ENCODE data around the gene TRIM21.
A peak's percentile ranks its signal among the peaks of the same experiment; 100 is the strongest.
"Not testable (repeated sequence)": the region's sequence is repeated elsewhere in the genome, so short reads cannot be mapped to it uniquely, and the experiment has no call there.

TRIM21 gene

DNA sequence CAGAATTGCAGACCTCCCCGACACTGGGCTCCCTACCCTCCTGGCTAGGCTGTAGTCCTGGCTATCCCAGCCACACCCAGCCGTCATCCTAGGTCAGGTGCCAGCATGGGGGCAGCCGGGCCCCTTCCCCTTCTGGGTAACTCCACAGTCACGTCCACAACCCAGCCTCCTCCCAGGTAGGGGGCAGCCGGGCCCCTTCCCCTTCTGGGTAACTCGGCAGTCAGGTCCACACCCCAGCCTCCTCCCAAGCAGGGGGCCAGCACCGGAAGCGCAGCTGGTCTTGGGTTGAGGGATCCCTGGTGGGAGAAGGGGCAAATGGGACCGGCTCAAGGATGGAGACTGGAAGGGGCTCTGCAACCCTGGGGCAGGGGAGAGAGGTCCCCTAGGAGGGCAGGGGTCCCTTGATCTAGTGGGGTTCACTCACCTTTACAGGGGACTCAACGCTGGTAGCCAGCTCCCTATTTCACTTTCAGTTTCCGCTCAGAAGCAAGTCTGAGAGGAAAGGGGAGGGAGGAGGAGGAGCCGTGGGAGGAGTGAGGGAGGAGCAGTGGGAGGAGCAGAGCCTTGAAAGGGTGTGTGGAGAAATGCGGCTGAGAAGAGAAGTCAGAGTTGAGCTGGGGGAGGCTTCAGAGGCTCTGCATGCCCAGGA, at the start of gene TRIM21:
TSS of gene TRIM21 (minus strand) at position 494 of the 649 bp plus-strand sequence. CDS start 3,293 bp downstream, outside the sequence.
- Mint-ChIP-seq H3K27me3 (no peaks in the 10 kb centered on the region), H3K4me3 (peak within 1 kb of the TSS; percentile 91), H3K36me3 (ENCODE audit: low read depth) (peaks cover 44% of the 10 kb centered on the region), H3K4me1 (ENCODE audit: low read depth) (peaks cover 49% of the 10 kb centered on the region), H3K9me3 (peaks cover 19% of the 10 kb centered on the region), H3K27ac (peak within 1 kb of the TSS; percentile 95)
- intact Hi-C loops (cut with micrococcal nuclease): loop anchor here (2.0 to 5.0 kb wide), 3 partner anchors 61 to 206 kb away; no protein-coding TSS in a partner anchor

- Mint-ChIP-seq H3K27me3 (no peaks in the 10 kb centered on the region), H3K4me1 (ENCODE audit: low read depth) (peaks cover 19% of the 10 kb centered on the region), H3K27ac (no peak overlapping the region), H3K36me3 (ENCODE audit: low read depth) (no peaks in the 10 kb centered on the region), H3K4me3 (no peak overlapping the region), H3K9me3 (peaks cover 9% of the 10 kb centered on the region)
- intact Hi-C loops (cut with micrococcal nuclease): no loop called here
Observed at GRCh38 chr11:4441515-4441914, 48.0 kb upstream of the TRIM21 start.

- Mint-ChIP-seq H3K4me1 (ENCODE audit: low read depth) (peaks cover 57% of the 10 kb centered on the region), H3K27ac (no peak overlapping the region), H3K4me3 (no peak overlapping the region), H3K9me3 (peaks cover 9% of the 10 kb centered on the region), H3K27me3 (no peaks in the 10 kb centered on the region), H3K36me3 (ENCODE audit: low read depth) (no peaks in the 10 kb centered on the region)
- intact Hi-C loops (cut with micrococcal nuclease): no loop called here
Observed at GRCh38 chr11:4436411-4436810, 42.9 kb upstream of the TRIM21 start.

- intact Hi-C loops (cut with micrococcal nuclease): no loop called here
- Mint-ChIP-seq H3K4me3 (no peak overlapping the region), H3K4me1 (ENCODE audit: low read depth) (peaks cover 53% of the 10 kb centered on the region), H3K9me3 (peaks cover 3% of the 10 kb centered on the region), H3K27ac (no peak overlapping the region), H3K27me3 (no peaks in the 10 kb centered on the region), H3K36me3 (ENCODE audit: low read depth) (no peaks in the 10 kb centered on the region)
Observed at GRCh38 chr11:4433856-4434255, 40.4 kb upstream of the TRIM21 start.

DNA sequence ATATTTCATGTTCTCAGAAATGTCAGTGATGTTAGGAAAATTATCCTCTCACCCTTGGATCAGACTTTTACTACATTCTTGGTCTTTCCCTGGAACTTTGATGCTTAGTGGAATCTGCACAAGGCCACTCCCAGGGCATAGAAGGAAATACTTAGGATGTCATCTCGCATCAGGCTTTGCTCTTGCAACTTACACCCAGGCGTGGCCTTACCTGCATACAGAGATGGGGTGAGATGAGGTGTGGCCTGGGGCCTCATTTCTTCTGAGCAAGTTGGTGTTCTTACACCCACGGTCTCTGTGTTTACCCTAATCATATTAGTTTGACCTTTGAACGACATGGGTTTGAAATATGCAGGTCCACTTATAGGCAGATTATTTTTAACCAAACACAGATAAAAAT, 36.5 kb upstream of the TRIM21 start:
- Mint-ChIP-seq H3K4me1 (ENCODE audit: low read depth) (peaks cover 29% of the 10 kb centered on the region), H3K27ac (no peak overlapping the region), H3K9me3 (no peaks in the 10 kb centered on the region), H3K4me3 (no peak overlapping the region), H3K36me3 (ENCODE audit: low read depth) (no peaks in the 10 kb centered on the region), H3K27me3 (no peaks in the 10 kb centered on the region)
- intact Hi-C loops (cut with micrococcal nuclease): no loop called here

DNA sequence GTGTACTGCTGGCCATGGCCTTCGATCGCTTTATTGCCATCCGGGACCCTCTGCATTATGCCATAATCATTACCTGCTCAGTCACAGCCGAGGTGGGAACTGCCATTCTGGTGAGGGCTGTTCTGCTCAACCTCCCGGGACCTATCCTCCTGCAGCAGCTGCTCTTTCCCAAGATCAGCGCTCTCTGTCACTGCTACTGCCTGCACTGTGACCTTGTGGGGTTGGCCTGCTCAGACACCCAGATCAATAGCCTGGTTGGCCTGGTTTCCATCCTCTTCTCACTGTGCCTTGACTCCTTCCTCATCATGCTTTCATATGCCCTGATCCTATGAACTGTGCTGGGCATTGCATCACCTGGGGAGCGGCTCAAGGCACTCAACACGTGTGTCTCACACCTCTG, 24.9 kb upstream of the TRIM21 start:
- H3K27me3 Mint-ChIP-seq: no peaks in the 10 kb centered on the region
- H3K9me3 Mint-ChIP-seq: peaks cover 3% of the 10 kb centered on the region
- no peak overlapping the region for H3K27ac Mint-ChIP-seq
- peaks cover 10% of the 10 kb centered on the region for H3K36me3 Mint-ChIP-seq (ENCODE audit: low read depth)
- peaks cover 9% of the 10 kb centered on the region for H3K4me1 Mint-ChIP-seq (ENCODE audit: low read depth)
- intact Hi-C loops (cut with micrococcal nuclease): no loop called here
- no peak overlapping the region for H3K4me3 Mint-ChIP-seq

DNA sequence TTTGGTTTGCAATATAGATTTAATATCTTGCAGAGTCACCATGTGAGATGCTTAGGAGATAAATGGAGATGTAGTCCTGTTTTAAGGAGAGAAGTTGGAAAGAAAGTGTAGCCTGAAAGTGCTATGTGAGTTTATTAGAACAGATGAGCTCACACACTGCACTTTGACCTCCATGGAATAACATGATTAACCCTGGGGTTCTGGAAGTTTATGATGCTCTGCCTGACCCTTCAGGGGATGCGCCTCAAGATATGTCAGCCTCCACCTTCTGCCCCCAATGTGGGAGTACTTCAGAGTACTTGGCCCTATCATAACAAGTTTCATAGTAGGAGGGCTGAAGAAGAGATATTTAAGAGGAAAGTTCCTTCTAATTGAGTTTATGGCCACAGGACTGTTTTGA, 23.3 kb upstream of the TRIM21 start:
- intact Hi-C loops (cut with micrococcal nuclease): no loop called here
- H3K27ac Mint-ChIP-seq: no peak overlapping the region
- H3K9me3 Mint-ChIP-seq: no peaks in the 10 kb centered on the region
- H3K4me1 Mint-ChIP-seq (ENCODE audit: low read depth): peaks cover 5% of the 10 kb centered on the region
- H3K27me3 Mint-ChIP-seq: no peaks in the 10 kb centered on the region
- peaks cover 9% of the 10 kb centered on the region for H3K36me3 Mint-ChIP-seq (ENCODE audit: low read depth)
- no peak overlapping the region for H3K4me3 Mint-ChIP-seq

DNA sequence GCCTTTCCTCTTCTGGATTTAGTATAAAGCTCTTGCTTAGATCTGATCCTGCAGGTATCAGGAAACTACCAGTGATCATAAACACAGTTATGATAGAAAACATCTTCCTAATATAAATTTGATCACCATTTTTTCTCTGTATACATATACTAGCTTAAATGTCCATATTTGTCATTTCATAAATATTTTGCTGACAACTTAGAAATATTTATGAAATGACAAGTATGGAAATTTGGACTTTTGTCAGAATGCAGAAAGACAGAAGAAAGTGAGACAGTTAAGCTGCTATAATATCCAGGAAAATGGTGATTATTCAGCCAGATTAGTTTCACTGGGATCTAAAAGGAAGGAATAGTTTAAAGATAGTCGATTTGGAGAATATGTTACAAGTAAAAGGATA, 22.8 kb upstream of the TRIM21 start:
- Mint-ChIP-seq H3K9me3 (no peaks in the 10 kb centered on the region), H3K36me3 (ENCODE audit: low read depth) (peaks cover 9% of the 10 kb centered on the region), H3K27ac (no peak overlapping the region), H3K4me3 (no peak overlapping the region), H3K4me1 (ENCODE audit: low read depth) (peaks cover 5% of the 10 kb centered on the region), H3K27me3 (no peaks in the 10 kb centered on the region)
- intact Hi-C loops (cut with micrococcal nuclease): no loop called here

- H3K27me3 Mint-ChIP-seq; H3K27ac Mint-ChIP-seq; H3K4me1 Mint-ChIP-seq (ENCODE audit: low read depth); H3K36me3 Mint-ChIP-seq (ENCODE audit: low read depth); intact Hi-C loops (cut with micrococcal nuclease); H3K4me3 Mint-ChIP-seq: not testable (repeated sequence)
- H3K9me3 Mint-ChIP-seq: peaks cover 17% of the 10 kb centered on the region
Observed at GRCh38 chr11:4406206-4406605, 12.7 kb upstream of the TRIM21 start.

DNA sequence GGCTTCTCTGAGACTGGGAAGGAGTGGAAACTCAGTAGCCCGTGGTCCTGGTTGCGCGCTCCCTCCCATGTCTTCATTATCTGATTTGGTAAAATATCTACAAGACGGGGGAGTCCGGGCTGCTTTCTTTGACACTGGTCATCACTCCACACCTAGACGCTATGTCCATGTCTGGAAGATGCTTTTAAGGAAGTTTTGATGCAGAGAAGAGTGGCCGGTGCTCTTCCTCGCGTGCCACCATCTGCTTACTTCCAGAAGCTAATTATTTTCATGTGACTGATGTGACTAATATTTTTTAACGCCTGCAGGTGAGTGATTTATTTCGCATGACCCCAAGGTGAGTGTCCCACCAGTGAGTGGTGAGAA, 339 bp upstream of the TRIM21 start:
- H3K27ac Mint-ChIP-seq: peak overlapping the region; percentile 95
- intact Hi-C loops (cut with micrococcal nuclease): loop anchor here (2.0 to 5.0 kb wide), 3 partner anchors 61 to 207 kb away; no protein-coding TSS in a partner anchor
- peaks cover 24% of the 10 kb centered on the region for H3K9me3 Mint-ChIP-seq
- peaks cover 49% of the 10 kb centered on the region for H3K4me1 Mint-ChIP-seq (ENCODE audit: low read depth)
- no peaks in the 10 kb centered on the region for H3K27me3 Mint-ChIP-seq
- peaks cover 39% of the 10 kb centered on the region for H3K36me3 Mint-ChIP-seq (ENCODE audit: low read depth)
- H3K4me3 Mint-ChIP-seq: peak overlapping the region; percentile 91

DNA sequence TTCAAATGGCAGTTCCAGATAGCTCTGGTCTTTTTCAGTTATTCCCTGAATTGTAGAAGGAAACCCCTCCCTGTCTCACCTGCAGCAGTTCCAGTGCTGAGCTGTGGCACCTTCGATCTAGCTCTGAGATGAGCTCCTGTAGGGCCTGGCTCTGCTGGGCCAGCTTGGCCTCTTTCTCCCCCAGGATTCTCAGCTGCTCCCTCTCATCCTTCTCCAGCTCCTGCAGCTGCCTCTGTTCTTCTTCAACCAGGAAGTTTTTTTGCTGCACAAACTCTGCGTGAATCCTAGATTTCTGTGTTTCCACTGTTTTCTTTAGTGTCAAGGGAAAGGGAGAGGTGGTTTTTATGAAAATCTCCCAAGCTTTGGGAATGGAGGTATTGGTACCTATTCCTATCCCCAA, 5.3 kb downstream of the TRIM21 start:
- Mint-ChIP-seq H3K4me3 (no peak overlapping the region), H3K27ac (no peak overlapping the region), H3K36me3 (ENCODE audit: low read depth) (peaks cover 81% of the 10 kb centered on the region), H3K9me3 (no peaks in the 10 kb centered on the region), H3K4me1 (ENCODE audit: low read depth) (peaks cover 33% of the 10 kb centered on the region), H3K27me3 (no peaks in the 10 kb centered on the region)
- intact Hi-C loops (cut with micrococcal nuclease): no loop called here

- H3K36me3 Mint-ChIP-seq (ENCODE audit: low read depth): peaks cover 71% of the 10 kb centered on the region
Observed at GRCh38 chr11:4385978-4386740, 7.3 kb downstream of the TRIM21 start.

DNA sequence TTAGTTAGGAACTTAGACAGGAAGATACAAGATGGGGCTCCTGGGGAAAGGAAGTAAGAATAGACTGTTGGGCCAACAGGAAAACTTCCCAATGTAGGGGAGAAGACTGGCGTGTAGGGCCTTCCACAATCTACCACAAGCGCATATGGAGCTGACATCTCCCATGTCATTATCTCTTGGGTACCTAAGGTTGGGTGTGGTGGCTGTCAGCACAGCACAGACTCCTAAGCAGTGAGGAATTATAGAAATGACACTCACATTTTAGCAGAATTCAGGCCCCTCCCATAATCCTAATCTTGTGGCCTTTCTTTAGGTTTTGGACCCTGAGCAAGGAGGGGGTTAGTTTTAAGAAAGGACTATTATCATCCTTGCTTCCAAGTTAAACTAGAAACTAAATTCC, 11.6 kb downstream of the TRIM21 start:
- Mint-ChIP-seq H3K4me1 (ENCODE audit: low read depth) (no peaks in the 10 kb centered on the region), H3K9me3 (no peaks in the 10 kb centered on the region), H3K4me3 (no peak overlapping the region), H3K27ac (no peak overlapping the region), H3K27me3 (no peaks in the 10 kb centered on the region), H3K36me3 (ENCODE audit: low read depth) (peaks cover 32% of the 10 kb centered on the region)
- intact Hi-C loops (cut with micrococcal nuclease): no loop called here

More at GRCh38 chr11:4385978-4386740, 7.3 kb downstream of the TRIM21 start:
- H3K27ac Mint-ChIP-seq: no peak overlapping the region
- intact Hi-C loops (cut with micrococcal nuclease): no loop called here
- H3K9me3 Mint-ChIP-seq: no peaks in the 10 kb centered on the region
- H3K4me1 Mint-ChIP-seq (ENCODE audit: low read depth): peaks cover 16% of the 10 kb centered on the region
- H3K4me3 Mint-ChIP-seq: no peak overlapping the region
- H3K27me3 Mint-ChIP-seq: no peaks in the 10 kb centered on the region

DNA sequence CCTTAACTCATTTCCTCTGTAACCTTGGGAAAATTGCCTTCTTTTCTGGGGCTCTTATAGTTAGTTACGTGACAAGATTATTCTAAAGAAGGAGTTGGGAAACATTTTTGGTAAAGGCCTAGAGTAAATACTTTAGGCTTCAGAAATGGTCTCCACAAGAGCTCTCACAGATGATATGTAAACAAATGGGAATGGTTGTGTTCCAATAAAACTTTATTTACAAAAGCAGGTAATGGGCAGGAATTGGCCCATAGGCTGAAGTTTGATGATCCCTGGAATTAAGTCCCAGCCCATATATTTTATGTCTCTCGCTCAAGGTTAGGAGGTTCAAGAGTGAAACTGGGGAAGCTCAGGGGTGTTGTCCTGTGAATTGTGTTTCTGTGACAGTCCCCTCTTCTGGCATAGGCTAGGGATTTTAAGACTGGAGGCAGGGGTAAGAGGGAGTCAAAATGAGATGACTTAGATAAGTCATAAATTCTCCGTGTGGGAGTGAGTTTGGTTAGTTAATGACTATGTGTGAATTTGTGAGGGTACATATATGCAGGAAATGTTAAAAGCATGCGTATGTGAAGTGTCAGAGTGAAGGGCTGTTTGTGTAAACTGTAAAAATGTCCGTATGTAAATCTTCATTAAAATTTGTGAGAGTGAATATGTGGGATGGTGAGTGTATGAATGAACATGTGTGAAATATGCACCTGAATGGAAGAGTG, 17.9 kb downstream of the TRIM21 start:
- intact Hi-C loops (cut with micrococcal nuclease): no loop called here
- Mint-ChIP-seq H3K9me3 (no peaks in the 10 kb centered on the region), H3K27me3 (no peaks in the 10 kb centered on the region), H3K4me1 (ENCODE audit: low read depth) (no peaks in the 10 kb centered on the region), H3K4me3 (no peak overlapping the region), H3K27ac (no peak overlapping the region), H3K36me3 (ENCODE audit: low read depth) (no peaks in the 10 kb centered on the region)

Measured in dendritic cell treated with granulocyte-macrophage colony-stimulating factor and Interleukin-4, amounts not matched to agents 40 ng/mL and 50 ng/mL, for 4 days (primary cell).